Loucy (cell line): ENCODE data around the gene RXRG.
"Not testable (repeated sequence)": the region's sequence is repeated elsewhere in the genome, so short reads cannot be mapped to it uniquely, and the experiment has no call there.

ENCODE experiments used
- H2AFZ ChIP-seq: fragments of 200-600 bp; sonication (generic); 2 replicates; pipeline ENCODE4 v1.6.0; 2016; ENCODE audit warnings: antibody characterized with exemption, mild to moderate bottlenecking, low read length, moderate library complexity
- H3F3A ChIP-seq: fragments of 200-600 bp; 2 replicates; pipeline ENCODE4 v1.6.0; 2016; ENCODE audit warnings: antibody characterized with exemption, low read depth, mild to moderate bottlenecking
- H3K27me3 ChIP-seq: fragments of 200-600 bp; sonication (generic); 2 replicates; pipeline ENCODE4 v1.6.1; 2014; ENCODE audit warnings: low read length, mild to moderate bottlenecking; ENCODE audit not compliant: insufficient read depth, poor library complexity, severe bottlenecking
- H3K36me3 ChIP-seq: fragments of 200-600 bp; sonication (generic); 2 replicates; pipeline ENCODE4 v1.6.1; 2016; ENCODE audit warnings: low read length; ENCODE audit not compliant: insufficient read depth
- H3K4me1 ChIP-seq: fragments of 200-600 bp; sonication (generic); 2 replicates; pipeline ENCODE4 v1.5.1; 2014; ENCODE audit warnings: low read length, mild to moderate bottlenecking; ENCODE audit not compliant: insufficient read depth, poor library complexity, severe bottlenecking
- H3K4me2 ChIP-seq: fragments of 200-600 bp; sonication (generic); 2 replicates; pipeline ENCODE4 v1.6.0; 2014; ENCODE audit warnings: antibody characterized with exemption, low read length, low read depth, mild to moderate bottlenecking; ENCODE audit not compliant: poor library complexity, severe bottlenecking
- H3K4me3 ChIP-seq: fragments of 200-600 bp; sonication (generic); 2 replicates; pipeline ENCODE4 v1.5.1; 2014; ENCODE audit warnings: low read length, mild to moderate bottlenecking, mixed read lengths; ENCODE audit not compliant: poor library complexity, severe bottlenecking
- H3K79me2 ChIP-seq: fragments of 200-600 bp; sonication (generic); 2 replicates; pipeline ENCODE4 v1.6.1; 2014; ENCODE audit warnings: low read length; ENCODE audit not compliant: insufficient read depth
- H3K9ac ChIP-seq: fragments of 200-600 bp; sonication (generic); 2 replicates; pipeline ENCODE4 v1.6.0; 2014; ENCODE audit warnings: mild to moderate bottlenecking, low read depth, low read length, moderate library complexity; ENCODE audit not compliant: poor library complexity, severe bottlenecking
- H3K9me2 ChIP-seq: fragments of 200-600 bp; sonication (generic); replicated peaks from 2 replicates; pipeline ENCODE4 v1.6.1; 2016; ENCODE audit warnings: low read depth, low read length, mixed read lengths
- H3K9me3 ChIP-seq: fragments of 200-600 bp; sonication (generic); 2 replicates; pipeline ENCODE4 v1.6.1; 2014; ENCODE audit warnings: mild to moderate bottlenecking, antibody characterized with exemption, low read length, low read depth; ENCODE audit not compliant: insufficient read depth
- H4K20me1 ChIP-seq: fragments of 200-600 bp; sonication (generic); 2 replicates; pipeline ENCODE4 v1.6.0; 2014; ENCODE audit warnings: antibody characterized with exemption, low read length, mild to moderate bottlenecking; ENCODE audit not compliant: insufficient read depth, poor library complexity, severe bottlenecking
- CTCF ChIP-seq: fragments of 200-600 bp; sonication (generic); conservative IDR thresholded peaks from 2 replicates; pipeline ENCODE4 v1.5.1; 2014; ENCODE audit warnings: mild to moderate bottlenecking, antibody characterized with exemption, low read length
- EZH2phosphoT487 ChIP-seq: fragments of 200-600 bp; IDR thresholded peaks from 2 replicates; pipeline ENCODE4 v1.6.1; 2018; ENCODE audit warnings: antibody characterized with exemption, mild to moderate bottlenecking, moderate library complexity, borderline replicate concordance

Gene RXRG

GRCh38 chr1:165467706-165468105 is 22.8 kb upstream of the RXRG start:
- Histone ChIP-seq H4K20me1 (no peaks in the 10 kb centered on the region), H3K4me1 (no peaks in the 10 kb centered on the region), H3K36me3 (no peaks in the 10 kb centered on the region), H3K9me3 (no peaks in the 10 kb centered on the region), H3K79me2 (no peaks in the 10 kb centered on the region), H3K27me3 (no peaks in the 10 kb centered on the region), H3F3A (no peaks in the 10 kb centered on the region), H3K4me2 (no peak overlapping the region), H2AFZ (no peak overlapping the region), H3K9me2 (no peaks in the 10 kb centered on the region), H3K4me3 (no peak overlapping the region), H3K9ac (no peak overlapping the region)
- TF ChIP-seq EZH2phosphoT487 (no peak), CTCF (no peak)

GRCh38 chr1:165463978-165464377 is 19.1 kb upstream of the RXRG start:
- H3K36me3 ChIP-seq, result no peaks in the 10 kb centered on the region
- H3K9ac ChIP-seq, result no peak overlapping the region
- H3K4me2 ChIP-seq, result no peak overlapping the region
- TF ChIP-seq CTCF (no peak), EZH2phosphoT487 (no peak)
- H3K9me2 ChIP-seq, result no peaks in the 10 kb centered on the region
- H3K9me3 ChIP-seq, result no peaks in the 10 kb centered on the region
- H3F3A ChIP-seq, result no peaks in the 10 kb centered on the region
- no peaks in the 10 kb centered on the region for H3K4me1 ChIP-seq
- H3K4me3 ChIP-seq, result no peak overlapping the region
- no peaks in the 10 kb centered on the region for H3K27me3 ChIP-seq
- no peaks in the 10 kb centered on the region for H3K79me2 ChIP-seq
- no peak overlapping the region for H2AFZ ChIP-seq
- H4K20me1 ChIP-seq, result no peaks in the 10 kb centered on the region

GRCh38 chr1:165459683-165460082 is 14.8 kb upstream of the RXRG start:
- not testable (repeated sequence) for H3K36me3 ChIP-seq, H3F3A ChIP-seq, H3K9ac ChIP-seq, H3K79me2 ChIP-seq, H4K20me1 ChIP-seq, H3K4me3 ChIP-seq, H2AFZ ChIP-seq, H3K9me2 ChIP-seq, H3K4me2 ChIP-seq, H3K27me3 ChIP-seq, H3K9me3 ChIP-seq, H3K4me1 ChIP-seq

GRCh38 chr1:165456861-165457260 is 11.9 kb upstream of the RXRG start:
- H3K4me3 ChIP-seq, result no peak overlapping the region

More at GRCh38 chr1:165456861-165457260, 11.9 kb upstream of the RXRG start:
- no peaks in the 10 kb centered on the region for H3K36me3 ChIP-seq
- TF ChIP-seq EZH2phosphoT487 (no peak), CTCF (no peak)
- no peaks in the 10 kb centered on the region for H3K9me2 ChIP-seq
- H3K9me3 ChIP-seq, result no peaks in the 10 kb centered on the region
- no peaks in the 10 kb centered on the region for H3K4me1 ChIP-seq
- no peaks in the 10 kb centered on the region for H4K20me1 ChIP-seq
- no peaks in the 10 kb centered on the region for H3F3A ChIP-seq
- H3K9ac ChIP-seq, result no peak overlapping the region
- H2AFZ ChIP-seq, result no peak overlapping the region
- no peaks in the 10 kb centered on the region for H3K27me3 ChIP-seq
- H3K79me2 ChIP-seq, result no peaks in the 10 kb centered on the region
- H3K4me2 ChIP-seq, result no peak overlapping the region
